Measurements from ENCODE around the gene PPIL6.

GRCh38 chr6:109429496-109429895, 10.9 kb downstream of the PPIL6 start:
- no peak for TF ChIP-seq POLR2A (IDR thresholded peaks at IDR 0.05)
- TF ChIP-seq, protein P1, sequence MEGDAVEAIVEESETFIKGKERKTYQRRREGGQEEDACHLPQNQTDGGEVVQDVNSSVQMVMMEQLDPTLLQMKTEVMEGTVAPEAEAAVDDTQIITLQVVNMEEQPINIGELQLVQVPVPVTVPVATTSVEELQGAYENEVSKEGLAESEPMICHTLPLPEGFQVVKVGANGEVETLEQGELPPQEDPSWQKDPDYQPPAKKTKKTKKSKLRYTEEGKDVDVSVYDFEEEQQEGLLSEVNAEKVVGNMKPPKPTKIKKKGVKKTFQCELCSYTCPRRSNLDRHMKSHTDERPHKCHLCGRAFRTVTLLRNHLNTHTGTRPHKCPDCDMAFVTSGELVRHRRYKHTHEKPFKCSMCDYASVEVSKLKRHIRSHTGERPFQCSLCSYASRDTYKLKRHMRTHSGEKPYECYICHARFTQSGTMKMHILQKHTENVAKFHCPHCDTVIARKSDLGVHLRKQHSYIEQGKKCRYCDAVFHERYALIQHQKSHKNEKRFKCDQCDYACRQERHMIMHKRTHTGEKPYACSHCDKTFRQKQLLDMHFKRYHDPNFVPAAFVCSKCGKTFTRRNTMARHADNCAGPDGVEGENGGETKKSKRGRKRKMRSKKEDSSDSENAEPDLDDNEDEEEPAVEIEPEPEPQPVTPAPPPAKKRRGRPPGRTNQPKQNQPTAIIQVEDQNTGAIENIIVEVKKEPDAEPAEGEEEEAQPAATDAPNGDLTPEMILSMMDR (IDR thresholded peaks at IDR 0.05) = no peak
